Heart left ventricle (tissue), 16 donors: ENCODE data around the gene GRIFIN. TPM values are rescaled to one million over a fixed set of nuclear protein-coding genes. Genes with fewer than 3 reads are reported as not detected.

Experiments
- ATAC-seq, 4 donors: fragments of 200-7000 bp; cut with Tn5 transposase; one replicate each; pipeline ENCODE4 v1.9.1; 2020 to 2022; ENCODE audit warnings: moderate library complexity in 4 of 4, mild to moderate bottlenecking in 3 of 4, moderate number of reproducible peaks in 1 of 4
- DNase-seq, 5 donors: peaks; one replicate each; pipeline ENCODE4 v3.0.0-alpha.2; 2020
- H3K27ac ChIP-seq, 12 donors: fragments of 200-600 bp; sonication (generic) in 4 of 12; one replicate each; pipeline versions ENCODE4 v1.5.0 to v1.8.0; 2016 to 2022; ENCODE audit warnings: mild to moderate bottlenecking in 2 of 12
- H3K27me3 ChIP-seq, 9 donors: fragments of 200-600 bp; sonication (generic) in 2 of 9; one replicate each; pipeline versions ENCODE4 v1.5.1 to v1.8.0; 2016 to 2022; ENCODE audit warnings: mild to moderate bottlenecking in 3 of 9
- H3K36me3 ChIP-seq, 9 donors: fragments of 200-600 bp; sonication (generic) in 2 of 9; one replicate each; pipeline versions ENCODE4 v1.5.0 to v1.8.0; 2018 to 2022; ENCODE audit warnings: mild to moderate bottlenecking in 2 of 9
- H3K4me1 ChIP-seq, 12 donors: fragments of 200-600 bp; sonication (generic) in 4 of 12; one replicate each; pipeline versions ENCODE4 v1.5.0 to v1.8.0; 2016 to 2022; ENCODE audit warnings: mild to moderate bottlenecking in 3 of 12
- H3K4me3 ChIP-seq, 12 donors: fragments of 200-600 bp; sonication (generic) in 4 of 12; one replicate each; pipeline versions ENCODE4 v1.5.0 to v1.8.0; 2017 to 2022; ENCODE audit warnings: mild to moderate bottlenecking in 9 of 12, moderate library complexity in 4 of 12
- H3K9me3 ChIP-seq, 12 donors: fragments of 200-600 bp; sonication (generic) in 4 of 12; one replicate each; pipeline versions ENCODE4 v1.5.0 to v1.8.0; 2016 to 2022; ENCODE audit warnings: mild to moderate bottlenecking in 1 of 12
- CTCF ChIP-seq, 12 donors: fragments of 200-600 bp; sonication (generic) in 4 of 12; IDR thresholded peaks; one replicate each; pipeline versions ENCODE4 v1.5.0 to v1.8.0; 2018 to 2022; ENCODE audit warnings: antibody characterized with exemption in 12 of 12, mild to moderate bottlenecking in 5 of 12
- POLR2A ChIP-seq, 2 donors: fragments of 450-650 bp; IDR thresholded peaks; one replicate each; pipeline ENCODE4 v1.6.1; 2017; ENCODE audit warnings: antibody characterized with exemption in 2 of 2, mild to moderate bottlenecking in 2 of 2, moderate library complexity in 2 of 2
- WGBS, 4 donors: extraction: QIAGEN DNeasy Blood & Tissue Kit in 2 of 4; methylation state at CpG; one replicate each; pipeline versions ENCODE4 v1.1.5 to v1.1.7; 2013 to 2018; 5-methylcytosine and 5-hydroxymethylcytosine counted together
- intact Hi-C, 10 donors: fragments of 100-400 bp; cut with DNase I; formaldehyde crosslinking; loops; one replicate each; pipeline versions ENCODE4 v1.11.1 to v1.14.2; 2022
- polyA plus RNA-seq, 2 donors: library from polyadenylated mRNA; stranded (reverse); fragments of 200-250 nt; gene quantifications; one replicate each; pipeline ENCODE4 v1.2.3, GENCODE V29; 2013
- total RNA-seq, 9 donors: library from RNA; depleted of rRNA in 2 of 9; stranded (reverse); fragments of >200 nt in 2 of 9; fragmentation: NEBNext Ultra II Directional in 3 of 9; extraction: Animal tissue kit (Norgen Biotek cat#: 25700) in 3 of 9; gene quantifications; one replicate each; pipeline versions ENCODE4 v1.1.0 to v1.2.4, GENCODE V29; 2016 to 2023
- donor health status: ischemic (EF 13 %, LVEDD 7.1; RV severe dilation, severe dysfunction).
- donor health status: healthy with polysubstance abuse.
- donor health status: DM: no; HTN: yes; CAD: no.
- donor health status: DM: no; HTN: no; CAD: no.
- donor health status: ischemic (EF 25% LVEDD 6.9; RV normal size, moderate dysfunction).
- donor health status: ischemic (EF 25% LVEDD 5.7; RV mildly dilated, moderate dysfunction).
- donor health status: healthy.
- donor health status: DM: yes; HTN: yes; CAD: no.
- donor health status: ischemic (EF 35%, LVEDD 5.7; RV mildly dilated, moderate dysfunction).
- donor health status: nonischemic (EF 11% LVEDD 7.7; RV severe dilation, severe dysfunction).
- donor health status: DM: yes; HTN: yes; CAD: no.
- donor health status: PGD.
- donor health status: ischemic (EF 29% LVEDD 5.4; RV normal size, mild dysfunction).
- donor health status: nonischemic (EF 23%, LVEDD 6.1; RV moderate dilation, normal function).

GRIFIN gene
- total and polyA plus RNA-seq, 11 donors, result not detected

- intact Hi-C loops, result loop anchor here in 8 of 10 donors (2.0 to 10.0 kb wide), 7 partner anchors 38 to 205 kb away; partner anchors contain the start of genes BRAT1 (in 3 of the 8), IQCE (in 3 of the 8), AMZ1 (in 2 of the 8) and LFNG (in 1 of the 8)
- H3K4me1 ChIP-seq, result peaks cover 4 to 44% (median 30%) of the 10 kb centered on the region in 12 donors
Observed at GRCh38 chr7:2479276-2480069, 3.3 kb upstream of the GRIFIN start.

GRCh38 chr7:2478800-2479199, 2.6 kb upstream of the GRIFIN start:
- TF ChIP-seq POLR2A (IDR thresholded peaks at IDR 0.05) (no peak), CTCF (IDR thresholded peaks at IDR 0.05) (no peak)
- DNase-seq (peak in 1 of 5 donors; percentile 20), ATAC-seq (no peak)
- Histone ChIP-seq H3K4me3 (peak overlapping the region in 4 of 12 donors; percentile 2 to 36 (median 16)), H3K9me3 (peaks cover 0 to 11% (median 8%) of the 10 kb centered on the region in 12 donors), H3K4me1 (peaks cover 4 to 39% (median 30%) of the 10 kb centered on the region in 12 donors), H3K27me3 (peaks cover 0 to 29% (median 0%) of the 10 kb centered on the region in 9 donors), H3K36me3 (no peaks in the 10 kb centered on the region), H3K27ac (peak overlapping the region in 5 of 12 donors; percentile 7 to 52 (median 42))
- intact Hi-C loops, result loop anchor here in 6 of 10 donors (5.0 to 10.0 kb wide), 4 partner anchors 44 to 206 kb away; partner anchors contain the start of genes AMZ1 (in 2 of the 6), BRAT1 (in 2 of the 6) and IQCE (in 2 of the 6)
- 60 to 82% (median 63%) methylated on average over 5 to 19 of the region's 19 CpGs for WGBS, 4 donors

More at GRCh38 chr7:2479276-2480069, 3.3 kb upstream of the GRIFIN start:
- DNase-seq (peak in 1 of 5 donors; percentile 5), ATAC-seq (no peak)
- H3K27me3 ChIP-seq, result peaks cover 0 to 29% (median 0%) of the 10 kb centered on the region in 9 donors
- 63 to 75% (median 69%) methylated on average over 15 to 16 of the region's 16 CpGs for WGBS, 4 donors
- no peaks in the 10 kb centered on the region for H3K36me3 ChIP-seq
- peak overlapping the region in 1 of 12 donors; percentile 28 for H3K4me3 ChIP-seq
- peak overlapping the region in 2 of 12 donors; percentile 42 to 47 for H3K27ac ChIP-seq
- no peak for TF ChIP-seq CTCF (IDR thresholded peaks at IDR 0.05)
- no peak for TF ChIP-seq POLR2A (IDR thresholded peaks at IDR 0.05)
- H3K9me3 ChIP-seq, result peaks cover 0 to 11% (median 8%) of the 10 kb centered on the region in 12 donors

GRCh38 chr7:2478399-2478785, 2.2 kb upstream of the GRIFIN start:
- Histone ChIP-seq H3K9me3 (peaks cover 0 to 9% (median 7%) of the 10 kb centered on the region in 12 donors), H3K27ac (peak overlapping the region in 5 of 12 donors; percentile 7 to 52 (median 42)), H3K36me3 (no peaks in the 10 kb centered on the region), H3K27me3 (peaks cover 0 to 29% (median 0%) of the 10 kb centered on the region in 9 donors), H3K4me1 (peaks cover 4 to 37% (median 29%) of the 10 kb centered on the region in 12 donors), H3K4me3 (peak overlapping the region in 3 of 12 donors; percentile 2 to 36 (median 28))
- peak in 4 of 5 donors; percentile 74 to 85 (median 76) for DNase-seq
- intact Hi-C loops, result loop anchor here in 6 of 10 donors (5.0 to 10.0 kb wide), 4 partner anchors 44 to 206 kb away; partner anchors contain the start of genes AMZ1 (in 2 of the 6), BRAT1 (in 2 of the 6) and IQCE (in 2 of the 6)
- ATAC-seq, result peak; percentile 52 to 81 (median 70)
- WGBS, 4 donors, result 26 to 52% (median 36%) methylated on average over 10 to 11 of the region's 11 CpGs
- TF ChIP-seq POLR2A (IDR thresholded peaks at IDR 0.05), result no peak
- TF ChIP-seq CTCF (IDR thresholded peaks at IDR 0.05), result no peak
